ENCODE data around the gene CIB2.

Gene CIB2

DNA sequence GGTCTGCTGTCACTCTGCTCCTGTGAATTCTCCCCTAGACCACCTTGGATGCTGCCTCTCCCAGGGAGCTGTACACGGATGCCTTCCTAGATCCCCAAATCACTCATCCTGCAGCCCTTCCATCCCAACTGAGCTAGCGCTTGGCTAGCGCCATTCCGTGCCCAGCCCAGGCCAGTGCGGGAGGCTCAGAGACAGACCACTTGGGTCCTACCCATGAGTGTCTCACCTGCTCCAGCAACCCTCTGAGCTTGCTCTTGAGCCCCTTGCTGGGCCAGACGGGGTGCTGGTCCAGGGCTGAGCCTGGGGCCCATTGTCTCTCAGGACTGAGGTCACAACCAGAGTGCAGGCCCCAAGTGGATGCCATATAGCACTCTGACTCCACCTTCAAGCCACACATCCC, 21.1 kb downstream of the CIB2 start:
- TF ChIP-seq FOXP2 (optimal IDR thresholded peaks at IDR 0.05; ENCODE audit: borderline replicate concordance, extremely low read depth, extremely low read length, insufficient read depth), result no peak
- no peak for TF ChIP-seq POLR2AphosphoS5 (IDR thresholded peaks at IDR 0.05; ENCODE audit: low read depth, low read length)
- no peak for TF ChIP-seq TAF1 (IDR thresholded peaks at IDR 0.05; ENCODE audit: borderline replicate concordance, insufficient read depth, low read length)
- TF ChIP-seq REST (IDR thresholded peaks at IDR 0.05; ENCODE audit: insufficient read depth in 1 of 2, low read depth in 2 of 2, low read length in 2 of 2), result no peak
- TF ChIP-seq SIN3A (IDR thresholded peaks at IDR 0.05; ENCODE audit: borderline replicate concordance, insufficient read depth, low read length), result no peak

DNA sequence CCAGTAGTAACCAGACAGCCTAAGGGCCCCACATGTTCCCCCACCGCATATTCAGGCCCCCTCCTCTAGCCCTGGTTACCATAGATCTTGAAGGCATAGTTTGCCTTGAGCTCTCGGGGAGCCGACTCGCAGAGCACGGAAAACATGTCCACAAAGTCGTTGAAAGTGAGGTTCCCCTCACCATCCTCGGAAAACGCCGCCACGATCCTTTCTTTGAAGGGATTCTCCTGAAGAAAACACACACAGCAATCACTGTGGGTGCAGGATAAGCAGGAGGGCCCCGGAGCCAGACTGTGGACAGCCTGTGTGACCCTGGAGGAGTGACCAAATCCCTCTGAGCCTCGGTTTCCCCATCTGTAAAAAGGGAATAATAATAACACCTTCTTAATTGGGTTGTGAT, 22.1 kb downstream of the CIB2 start:
- TF ChIP-seq TAF1 (IDR thresholded peaks at IDR 0.05; ENCODE audit: borderline replicate concordance, insufficient read depth, low read length), result no peak
- no peak for TF ChIP-seq REST (IDR thresholded peaks at IDR 0.05; ENCODE audit: insufficient read depth in 1 of 2, low read depth in 2 of 2, low read length in 2 of 2)
- TF ChIP-seq POLR2AphosphoS5 (IDR thresholded peaks at IDR 0.05; ENCODE audit: low read depth, low read length), result no peak

- TF ChIP-seq REST (IDR thresholded peaks at IDR 0.05; ENCODE audit: insufficient read depth in 1 of 2, low read depth in 2 of 2, low read length in 2 of 2), result no peak
- TF ChIP-seq SIN3A (IDR thresholded peaks at IDR 0.05; ENCODE audit: borderline replicate concordance, insufficient read depth, low read length), result no peak
- TF ChIP-seq FOXP2 (optimal IDR thresholded peaks at IDR 0.05; ENCODE audit: borderline replicate concordance, extremely low read depth, extremely low read length, insufficient read depth), result no peak
- no peak for TF ChIP-seq POLR2AphosphoS5 (IDR thresholded peaks at IDR 0.05; ENCODE audit: low read depth, low read length)
- TF ChIP-seq TAF1 (IDR thresholded peaks at IDR 0.05; ENCODE audit: borderline replicate concordance, insufficient read depth, low read length), result no peak
These were observed 22.8 kb downstream of the CIB2 start for GRCh38 chr15:78108300-78109084.

GRCh38 chr15:78107471-78107870, 23.8 kb downstream of the CIB2 start:
- TF ChIP-seq FOXP2 (optimal IDR thresholded peaks at IDR 0.05; ENCODE audit: borderline replicate concordance, extremely low read depth, extremely low read length, insufficient read depth) (no peak), SIN3A (IDR thresholded peaks at IDR 0.05; ENCODE audit: borderline replicate concordance, insufficient read depth, low read length) (no peak)

- TF ChIP-seq REST (IDR thresholded peaks at IDR 0.05; ENCODE audit: insufficient read depth in 1 of 2, low read depth in 2 of 2, low read length in 2 of 2) (no peak), FOXP2 (optimal IDR thresholded peaks at IDR 0.05; ENCODE audit: borderline replicate concordance, extremely low read depth, extremely low read length, insufficient read depth) (no peak), POLR2AphosphoS5 (IDR thresholded peaks at IDR 0.05; ENCODE audit: low read depth, low read length) (no peak), TAF1 (IDR thresholded peaks at IDR 0.05; ENCODE audit: borderline replicate concordance, insufficient read depth, low read length) (no peak), SIN3A (IDR thresholded peaks at IDR 0.05; ENCODE audit: borderline replicate concordance, insufficient read depth, low read length) (no peak)
These were observed 25.6 kb downstream of the CIB2 start for GRCh38 chr15:78105476-78106241.

Data from PFSK-1 (cell line).